ENCODE data around the gene MYNN. TPM values are rescaled to one million over a fixed set of nuclear protein-coding genes. Genes with fewer than 3 reads are reported as not detected.

The MYNN gene
- total and polyA plus RNA-seq, 12 donors = 5.9 to 13.6 (median 12.0) TPM

DNA sequence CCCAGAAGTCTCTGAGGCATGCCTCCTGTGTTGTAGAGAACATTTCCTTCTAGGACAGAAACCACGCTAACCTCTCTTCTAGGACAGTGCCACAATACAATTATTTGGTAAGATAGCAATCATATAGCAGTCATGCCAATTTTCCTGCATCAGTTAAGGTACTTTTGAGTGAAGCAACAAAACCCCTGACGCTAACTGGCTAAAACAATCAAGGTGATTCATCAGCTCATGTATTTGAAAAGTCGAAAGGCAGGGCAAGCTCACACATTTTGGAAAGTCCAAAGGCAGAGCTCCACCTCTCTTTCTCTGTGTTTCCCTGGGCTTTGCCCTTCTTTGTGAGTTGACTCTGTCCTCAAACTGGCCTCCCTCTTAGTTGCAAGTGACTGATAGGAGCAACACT lies 18.5 kb upstream of the MYNN start:
- Histone ChIP-seq H3K27ac (no peak overlapping the region), H3K27me3 (peaks cover 0 to 13% (median 8%) of the 10 kb centered on the region in 7 donors), H3K4me1 (no peaks in the 10 kb centered on the region), H3K9me3 (no peaks in the 10 kb centered on the region), H3K4me3 (no peak overlapping the region), H3K36me3 (no peaks in the 10 kb centered on the region)
- DNase-seq = no peak
- no peak for ATAC-seq
- no peak for TF ChIP-seq CTCF (IDR thresholded peaks at IDR 0.05)
- intact Hi-C loops (cut with DNase I) = no loop called here
- 90 to 96% methylated on average over 3 of the region's 3 CpGs for WGBS, 2 donors

- peaks cover 0 to 13% (median 8%) of the 10 kb centered on the region in 7 donors for H3K27me3 ChIP-seq
- WGBS, 2 donors = 57 to 65% methylated on average over 2 of the region's 2 CpGs
- no peak for DNase-seq
Observed at GRCh38 chr3:169755488-169755887, 17.7 kb upstream of the MYNN start.

GRCh38 chr3:169758359-169758994 lies 14.7 kb upstream of the MYNN start:
- 58 to 60% methylated on average over 5 of the region's 5 CpGs for WGBS, 2 donors
- TF ChIP-seq CTCF (IDR thresholded peaks at IDR 0.05) = no peak
- no peaks in the 10 kb centered on the region for H3K36me3 ChIP-seq
- DNase-seq = no peak
- peaks cover 0 to 9% (median 0%) of the 10 kb centered on the region in 7 donors for H3K27me3 ChIP-seq
- peaks cover 0 to 5% (median 0%) of the 10 kb centered on the region in 11 donors for H3K9me3 ChIP-seq
- no peak overlapping the region for H3K4me3 ChIP-seq
- peaks cover 0 to 9% (median 0%) of the 10 kb centered on the region in 9 donors for H3K4me1 ChIP-seq
- intact Hi-C loops (cut with DNase I) = no loop called here
- no peak overlapping the region for H3K27ac ChIP-seq
- ATAC-seq = no peak

More at GRCh38 chr3:169755488-169755887, 17.7 kb upstream of the MYNN start:
- no peak for TF ChIP-seq CTCF (IDR thresholded peaks at IDR 0.05)
- no peak for ATAC-seq
- intact Hi-C loops (cut with DNase I) = no loop called here
- Histone ChIP-seq H3K36me3 (no peaks in the 10 kb centered on the region), H3K9me3 (no peaks in the 10 kb centered on the region), H3K27ac (no peak overlapping the region), H3K4me3 (no peak overlapping the region), H3K4me1 (no peaks in the 10 kb centered on the region)

GRCh38 chr3:169759256-169759655 lies 13.9 kb upstream of the MYNN start:
- whole genome bisulfite sequencing, 2 donors = 83 to 91% methylated on average over 2 of the region's 2 CpGs
- no peak overlapping the region for H3K27ac ChIP-seq
- peaks cover 0 to 9% (median 0%) of the 10 kb centered on the region in 7 donors for H3K27me3 ChIP-seq
- no peak for TF ChIP-seq CTCF (IDR thresholded peaks at IDR 0.05)
- H3K36me3 ChIP-seq = no peaks in the 10 kb centered on the region
- DNase-seq = no peak
- H3K4me3 ChIP-seq = no peak overlapping the region
- H3K9me3 ChIP-seq = peaks cover 0 to 5% (median 0%) of the 10 kb centered on the region in 11 donors
- no peak for ATAC-seq
- intact Hi-C loops (cut with DNase I) = no loop called here
- H3K4me1 ChIP-seq = peaks cover 0 to 17% (median 4%) of the 10 kb centered on the region in 9 donors

Data from heart right ventricle (tissue), 16 donors.